Stimulated activated CD8-positive, alpha-beta memory T cell treated with anti-CD3 and anti-CD28 coated beads, Interleukin-7, amount 100 ng/mL, for 4 hours (primary cell): ENCODE results near the gene HSFX1.
A peak's percentile ranks its signal among the peaks of the same experiment; 100 is the strongest.

ENCODE experiments used
- DNase-seq, 2 donors: peaks; one replicate each; pipeline ENCODE4 v3.0.0-alpha.2; 2020; ENCODE audit warnings: low read depth in 2 of 2

Gene HSFX1

DNA sequence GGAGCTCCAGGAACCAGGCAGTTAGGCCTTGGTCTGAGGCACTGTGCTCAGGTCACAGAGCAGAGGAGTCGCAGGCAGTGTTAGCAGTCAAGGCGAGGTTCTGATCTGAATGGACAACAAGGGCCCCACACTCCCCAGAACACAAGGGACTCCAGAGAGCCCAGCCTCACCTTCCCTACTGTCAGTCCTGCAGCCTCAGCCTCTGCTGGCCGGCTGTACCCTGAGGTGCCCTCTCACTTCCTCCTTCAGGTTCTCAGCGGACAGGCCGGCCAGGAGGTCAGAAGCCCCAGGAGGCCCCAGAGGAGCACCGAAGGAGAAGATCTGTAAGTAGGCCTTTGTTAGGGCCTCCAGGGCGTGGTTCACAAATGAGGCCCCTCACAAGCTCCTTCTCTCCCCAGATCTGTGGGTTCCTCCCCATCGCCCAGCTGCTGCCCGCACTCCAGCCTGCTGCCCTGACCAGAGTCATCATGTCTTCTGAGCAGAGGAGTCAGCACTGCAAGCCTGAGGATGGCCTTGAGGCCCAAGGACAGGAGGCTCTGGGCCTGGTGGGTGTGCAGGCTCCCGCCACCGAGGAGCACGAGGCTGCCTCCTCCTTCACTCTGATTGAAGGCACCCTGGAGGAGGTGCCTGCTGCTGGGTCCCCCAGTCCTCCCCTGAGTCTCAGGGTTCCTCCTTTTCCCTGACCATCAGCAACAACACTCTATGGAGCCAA lies 34.0 kb downstream of the HSFX1 start:
- no peak for DNase-seq

DNA sequence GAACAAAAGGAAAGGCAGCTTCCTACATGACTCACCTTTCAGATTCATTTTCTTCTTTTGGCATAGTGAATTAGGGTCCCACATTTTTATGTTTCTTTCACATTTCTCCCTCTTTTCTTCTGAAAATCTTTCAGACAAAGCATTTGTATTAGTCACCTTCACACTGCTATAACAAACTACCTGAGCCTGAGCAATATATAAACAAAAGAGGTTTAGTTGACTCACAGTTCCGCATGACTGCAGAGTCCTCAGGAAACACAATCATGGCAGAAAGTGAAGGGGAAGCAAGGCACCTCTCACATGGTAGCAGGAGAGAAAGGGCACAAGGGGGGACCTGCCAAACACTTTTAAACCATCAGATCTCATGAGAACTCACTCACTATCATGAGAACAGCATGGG lies 44.8 kb downstream of the HSFX1 start:
- no peak for DNase-seq

- DNase-seq = no peak
Observed at GRCh38 chrX:149819371-149819770, 45.5 kb downstream of the HSFX1 start.

DNA sequence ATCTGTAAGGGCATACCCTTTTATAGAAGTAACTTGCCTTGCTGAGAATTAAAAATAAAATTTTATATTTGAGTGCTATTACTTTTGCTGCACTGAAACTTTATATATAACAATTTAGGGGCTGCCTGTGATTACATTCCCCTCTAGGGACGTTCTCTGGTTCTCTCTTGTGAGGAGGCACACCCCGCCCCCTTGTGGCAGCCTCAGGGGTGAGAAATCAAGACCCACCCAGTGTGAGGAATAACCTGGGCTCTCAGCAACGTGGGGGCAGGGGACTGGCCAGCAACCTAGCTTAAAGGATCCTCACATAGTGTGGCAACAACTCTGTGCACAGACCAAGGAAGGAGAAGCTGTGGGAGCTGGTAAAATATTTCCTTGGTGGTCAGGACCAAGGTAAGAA lies 51.6 kb downstream of the HSFX1 start:
- DNase-seq = peak in 1 of 2 donors; percentile 36
